Activated effector memory CD4-positive, alpha-beta T cell treated with Interleukin-2 at 50 U/mL for 16 hours (primary cell): ENCODE results near the gene VWCE.
A peak's percentile ranks its signal among the peaks of the same experiment; 100 is the strongest.

ENCODE experiments used
- DNase-seq: peaks from one replicate; pipeline ENCODE4 v3.0.0-alpha.2; 2020

The VWCE gene, protein sequence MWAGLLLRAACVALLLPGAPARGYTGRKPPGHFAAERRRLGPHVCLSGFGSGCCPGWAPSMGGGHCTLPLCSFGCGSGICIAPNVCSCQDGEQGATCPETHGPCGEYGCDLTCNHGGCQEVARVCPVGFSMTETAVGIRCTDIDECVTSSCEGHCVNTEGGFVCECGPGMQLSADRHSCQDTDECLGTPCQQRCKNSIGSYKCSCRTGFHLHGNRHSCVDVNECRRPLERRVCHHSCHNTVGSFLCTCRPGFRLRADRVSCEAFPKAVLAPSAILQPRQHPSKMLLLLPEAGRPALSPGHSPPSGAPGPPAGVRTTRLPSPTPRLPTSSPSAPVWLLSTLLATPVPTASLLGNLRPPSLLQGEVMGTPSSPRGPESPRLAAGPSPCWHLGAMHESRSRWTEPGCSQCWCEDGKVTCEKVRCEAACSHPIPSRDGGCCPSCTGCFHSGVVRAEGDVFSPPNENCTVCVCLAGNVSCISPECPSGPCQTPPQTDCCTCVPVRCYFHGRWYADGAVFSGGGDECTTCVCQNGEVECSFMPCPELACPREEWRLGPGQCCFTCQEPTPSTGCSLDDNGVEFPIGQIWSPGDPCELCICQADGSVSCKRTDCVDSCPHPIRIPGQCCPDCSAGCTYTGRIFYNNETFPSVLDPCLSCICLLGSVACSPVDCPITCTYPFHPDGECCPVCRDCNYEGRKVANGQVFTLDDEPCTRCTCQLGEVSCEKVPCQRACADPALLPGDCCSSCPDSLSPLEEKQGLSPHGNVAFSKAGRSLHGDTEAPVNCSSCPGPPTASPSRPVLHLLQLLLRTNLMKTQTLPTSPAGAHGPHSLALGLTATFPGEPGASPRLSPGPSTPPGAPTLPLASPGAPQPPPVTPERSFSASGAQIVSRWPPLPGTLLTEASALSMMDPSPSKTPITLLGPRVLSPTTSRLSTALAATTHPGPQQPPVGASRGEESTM

GRCh38 chr11:61294717-61295595 lies at the start of gene VWCE:
Gene VWCE, minus strand, starts transcription at chr11:61295316. Its CDS starts 279 bp downstream, at chr11:61295037.
- DNase-seq: peak; percentile 40

GRCh38 chr11:61343792-61344745 lies 49.0 kb upstream of the VWCE start:
- DNase-seq: no peak

GRCh38 chr11:61342207-61342803 lies 47.2 kb upstream of the VWCE start:
- no peak for DNase-seq

GRCh38 chr11:61341706-61342105 lies 46.6 kb upstream of the VWCE start:
- no peak for DNase-seq

DNA sequence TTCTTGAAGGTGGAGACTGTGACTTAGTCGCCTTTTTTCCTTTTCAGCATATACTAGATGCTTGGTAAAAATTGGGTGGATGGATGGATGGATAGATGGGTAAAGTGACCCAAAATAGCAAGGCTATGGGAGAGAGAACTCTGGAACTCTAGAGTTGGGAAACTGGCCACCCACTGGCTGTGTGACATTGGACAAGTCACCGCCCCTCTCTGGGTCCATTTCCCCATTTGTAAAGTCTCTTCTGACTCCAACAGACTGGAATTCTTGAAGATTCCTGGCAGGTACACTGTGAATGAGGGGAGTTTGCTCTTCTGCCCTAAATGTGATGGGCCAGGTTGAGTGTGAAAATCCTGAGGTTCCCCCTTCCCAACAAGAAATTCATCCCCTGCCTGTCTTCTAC lies 45.9 kb upstream of the VWCE start:
- DNase-seq: no peak

DNA sequence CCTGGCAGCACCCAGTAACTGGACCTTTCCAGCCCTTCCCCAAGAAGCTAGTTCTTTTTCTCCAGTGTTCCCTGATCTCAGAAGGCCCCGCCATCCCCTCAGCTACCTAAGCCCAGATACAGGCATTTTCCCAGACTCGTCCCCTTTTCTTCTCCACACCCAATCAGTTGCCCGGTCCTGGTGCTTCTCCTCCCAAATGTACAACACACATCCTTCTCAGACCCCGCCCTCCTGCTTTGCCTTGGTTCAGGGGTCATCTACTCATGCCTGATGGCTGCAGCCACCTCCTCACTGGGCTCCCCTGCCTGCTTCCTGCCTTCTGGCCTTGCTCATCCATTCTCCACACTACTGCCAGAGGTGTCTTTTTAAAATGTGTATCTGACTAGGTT lies 44.4 kb upstream of the VWCE start:
- no peak for DNase-seq

DNA sequence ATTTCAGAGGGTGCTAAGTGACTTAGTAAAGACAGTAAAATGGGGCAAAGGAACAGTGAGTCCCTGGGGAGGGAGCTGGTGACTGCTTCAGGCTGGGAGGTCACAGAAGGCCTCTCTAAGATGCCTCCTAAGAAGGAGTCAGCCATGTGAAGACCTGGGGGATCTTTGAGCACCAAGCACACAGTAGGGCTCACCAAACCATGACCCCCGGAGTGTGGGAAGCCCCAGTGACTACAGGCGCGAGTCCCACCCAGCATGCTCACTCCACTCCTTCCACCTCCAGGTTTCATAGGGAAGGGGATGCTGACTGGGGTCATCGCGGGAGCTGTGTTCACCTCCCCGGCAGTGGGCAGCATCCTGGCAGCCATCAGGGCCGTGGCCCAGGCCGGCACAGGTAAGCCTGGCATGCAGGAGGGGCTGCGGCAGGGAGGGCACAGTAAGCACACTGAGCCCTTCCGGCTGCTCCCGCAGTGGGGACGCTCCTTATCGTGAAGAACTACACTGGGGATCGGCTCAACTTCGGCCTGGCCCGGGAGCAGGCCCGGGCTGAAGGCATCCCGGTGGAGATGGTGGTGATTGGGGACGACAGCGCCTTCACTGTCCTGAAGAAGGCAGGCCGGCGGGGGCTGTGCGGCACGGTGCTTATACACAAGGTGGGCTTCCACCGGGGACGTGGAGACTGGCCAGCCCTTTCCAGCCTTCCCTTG lies 43.8 kb upstream of the VWCE start:
- no peak for DNase-seq

- no peak for DNase-seq
Observed at GRCh38 chr11:61337706-61338470, 42.8 kb upstream of the VWCE start.

DNA sequence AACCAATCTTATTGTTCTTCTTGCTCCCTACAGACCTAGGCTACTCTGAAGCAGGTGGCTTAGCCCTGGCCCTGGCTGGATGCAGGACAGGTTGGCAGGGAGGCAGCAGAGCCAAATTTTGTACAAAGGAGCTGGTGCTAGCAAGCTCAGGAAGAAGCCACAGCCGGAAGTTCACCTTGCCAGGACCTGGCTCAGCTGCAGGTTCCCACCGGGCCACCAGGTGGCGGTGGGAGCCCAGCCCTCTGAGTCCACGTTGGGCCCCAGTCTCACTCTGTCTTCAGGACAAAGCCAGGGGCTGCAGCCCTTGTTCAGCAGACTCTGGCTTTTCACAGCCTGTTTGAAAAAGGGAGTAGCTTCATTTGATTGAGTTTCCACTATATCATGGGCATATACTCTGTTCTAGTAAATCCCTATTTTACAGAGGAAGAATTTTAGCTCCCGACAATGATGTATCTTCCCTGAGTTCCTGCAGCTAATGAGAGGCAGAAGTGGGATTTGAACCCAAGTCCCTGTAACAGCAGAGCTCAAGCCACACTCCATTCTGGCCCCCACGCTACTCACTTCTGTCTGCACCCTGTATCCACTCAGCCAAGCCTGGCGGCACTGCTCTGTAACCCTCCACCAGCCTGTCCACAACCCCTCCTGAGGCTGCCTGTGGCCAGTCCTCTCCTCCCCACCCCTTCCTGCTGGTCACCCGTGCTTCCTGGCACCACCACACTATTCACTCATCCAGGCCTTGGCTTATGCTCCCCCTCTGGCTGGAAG lies 41.2 kb upstream of the VWCE start:
- DNase-seq: peak; percentile 78

DNA sequence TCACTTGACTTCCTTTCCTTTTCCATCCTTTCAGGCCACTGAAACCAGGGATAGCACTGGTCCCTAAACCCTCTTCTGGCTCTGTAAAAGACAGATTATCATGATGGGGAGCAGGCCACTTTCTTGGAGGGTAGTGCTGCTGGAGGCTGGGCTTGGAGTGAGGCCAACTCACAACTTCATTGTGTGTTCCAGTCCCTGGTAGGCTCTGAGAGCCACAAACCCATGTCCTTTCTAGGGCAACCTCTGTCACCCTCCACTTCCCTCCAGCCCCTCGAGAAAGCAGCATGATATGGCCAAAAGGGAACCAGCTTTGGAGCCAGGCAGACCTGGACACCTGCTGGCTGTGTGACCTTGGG lies 40.2 kb upstream of the VWCE start:
- no peak for DNase-seq

GRCh38 chr11:61334434-61335354 lies 39.6 kb upstream of the VWCE start:
- DNase-seq: no peak

- no peak for DNase-seq
Observed at GRCh38 chr11:61333550-61334433, 38.7 kb upstream of the VWCE start.

GRCh38 chr11:61332797-61333549 lies 37.9 kb upstream of the VWCE start, which contains the start of the genes DDB1 and TKFC:
Gene DDB1, minus strand, starts transcription at chr11:61333105. Its CDS starts 137 bp downstream, at chr11:61332968.
Gene TKFC, plus strand, starts transcription at chr11:61333228. Its CDS starts 1,501 bp downstream, at chr11:61334729.
- DNase-seq: peak; percentile 96

DNA sequence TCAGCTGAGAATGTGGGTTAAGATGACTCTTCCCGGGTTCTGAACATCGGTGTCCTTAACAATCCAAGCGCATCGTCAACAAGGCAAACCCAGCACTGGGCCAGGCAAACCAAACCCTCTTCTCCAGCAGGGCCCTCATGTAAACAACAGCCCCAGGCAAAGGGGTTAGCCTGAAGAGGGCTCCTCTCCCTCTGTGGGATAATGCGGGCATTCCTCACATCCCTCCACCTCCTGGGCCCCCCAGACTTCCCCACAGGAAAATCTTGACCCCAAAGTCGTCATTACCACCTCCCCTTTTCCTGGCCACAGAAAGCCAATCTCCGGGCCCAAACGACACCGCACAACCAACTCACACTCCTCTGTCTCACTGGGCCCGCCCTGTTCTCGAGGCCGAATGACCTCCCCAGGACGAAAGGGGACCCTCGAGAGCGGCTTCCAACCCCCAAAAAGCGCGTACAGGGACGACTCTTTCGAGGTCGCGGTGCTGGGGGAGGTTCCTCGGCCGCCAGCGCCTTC lies 37.2 kb upstream of the VWCE start:
- DNase-seq: peak; percentile 3

GRCh38 chr11:61331651-61332050 lies 36.5 kb upstream of the VWCE start:
- no peak for DNase-seq

DNA sequence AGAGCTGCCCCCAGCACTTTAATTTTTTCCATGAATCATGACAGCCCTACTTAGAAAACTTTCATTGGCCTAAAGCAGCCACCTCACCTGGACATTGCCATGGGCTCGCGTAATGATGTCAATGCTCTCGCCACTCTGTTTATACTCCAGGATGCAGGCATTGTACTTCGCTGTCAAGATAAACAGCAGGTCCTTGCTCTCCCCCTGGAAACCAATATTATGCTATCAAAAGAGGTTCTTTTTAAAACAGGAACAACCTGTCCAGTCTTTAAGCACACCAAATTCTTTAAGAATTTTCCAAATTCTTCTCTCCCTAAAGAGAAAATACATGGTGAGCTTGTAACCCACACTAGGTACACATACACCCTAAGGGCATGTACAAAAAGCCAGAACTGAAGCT lies 34.8 kb upstream of the VWCE start:
- no peak for DNase-seq
